NCI-H1417 treated with DMSO at 0.1 percent for 48 hours (cell line): Measurements from ENCODE around the gene SNAP25.

Experiments used
- DNase-seq: peaks from one replicate; lab custom pipeline; 2025; lab: John Stamatoyannopoulos, UW

The SNAP25 gene

GRCh38 chr20:10332656-10333415 lies 114.2 kb downstream of the SNAP25 start:
- DNase-seq = no peak

GRCh38 chr20:10336959-10337729 lies 118.5 kb downstream of the SNAP25 start:
- DNase-seq = no peak

- DNase-seq = no peak
Measured at GRCh38 chr20:10338426-10339180, 120.0 kb downstream of the SNAP25 start.

GRCh38 chr20:10339609-10340008 lies 121.0 kb downstream of the SNAP25 start:
- no peak for DNase-seq

- no peak for DNase-seq
Measured at GRCh38 chr20:10342152-10342551, 123.5 kb downstream of the SNAP25 start.

GRCh38 chr20:10344953-10345352 lies 126.3 kb downstream of the SNAP25 start:
- no peak for DNase-seq

- DNase-seq = no peak
Measured at GRCh38 chr20:10347086-10347880, 128.7 kb downstream of the SNAP25 start.

- no peak for DNase-seq
Measured at GRCh38 chr20:10349118-10349517, 130.5 kb downstream of the SNAP25 start.

GRCh38 chr20:10350188-10350842 lies 131.7 kb downstream of the SNAP25 start:
- no peak for DNase-seq

GRCh38 chr20:10352934-10353824 lies 134.5 kb downstream of the SNAP25 start:
- no peak for DNase-seq

GRCh38 chr20:10356628-10357027 lies 138.0 kb downstream of the SNAP25 start:
- DNase-seq = no peak
